Forelimb muscle (tissue), 1 donor: ENCODE results near the gene MZF1. TPM values are rescaled to one million over a fixed set of nuclear protein-coding genes. Genes with fewer than 3 reads are reported as not detected.
A peak's percentile ranks its signal among the peaks of the same experiment; 100 is the strongest.

Experiments used
- DNase-seq: peaks from one replicate; pipeline ENCODE4 v3.0.0-alpha.2; 2013; ENCODE audit warnings: low read depth
- polyA plus RNA-seq: library from polyadenylated mRNA; unstranded; fragments of 120-200 nt; gene quantifications from one replicate; pipeline ENCODE4 v1.2.1, GENCODE V29; 2013; ENCODE audit not compliant: insufficient read length

The MZF1 gene
- polyA plus RNA-seq, 1 donor: 17.2 TPM

DNA sequence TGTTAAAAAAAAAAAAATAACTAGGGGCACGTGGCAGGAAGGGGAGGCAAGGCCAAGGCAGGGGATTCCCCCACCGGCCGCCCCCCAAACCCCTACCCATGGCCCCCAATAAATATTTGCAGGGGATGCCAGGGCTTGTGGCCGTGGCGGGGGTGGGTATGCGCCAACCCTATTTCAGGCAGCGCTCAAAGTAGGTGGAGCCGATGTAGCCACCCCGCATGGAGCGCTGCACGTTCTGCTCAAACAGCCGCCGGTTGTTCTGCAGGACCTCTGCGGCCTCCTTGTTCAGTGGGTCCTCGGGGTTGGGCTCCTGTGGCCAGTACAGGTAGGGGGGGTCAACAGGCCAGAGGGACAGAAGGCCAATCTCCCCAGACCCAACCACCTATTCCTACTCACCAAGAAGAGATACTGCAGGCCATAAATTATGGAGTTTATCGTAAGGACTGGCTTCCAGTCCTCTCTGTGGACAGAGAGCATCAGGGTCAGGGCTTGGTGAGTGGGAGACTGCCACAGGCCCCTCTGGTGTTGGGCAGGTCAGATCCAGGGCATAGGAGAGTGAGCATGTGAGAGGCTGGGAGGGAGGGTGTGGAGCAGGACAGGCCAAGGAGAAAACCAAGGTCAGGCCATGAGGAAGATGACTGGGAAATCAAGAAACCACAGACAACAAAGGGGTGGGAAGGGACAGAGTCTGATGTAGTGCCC lies 17.1 kb downstream of the MZF1 start:
- no peak for DNase-seq

GRCh38 chr19:58555369-58555885 lies 17.7 kb downstream of the MZF1 start:
- no peak for DNase-seq

GRCh38 chr19:58554494-58555368 lies 18.4 kb downstream of the MZF1 start, which contains the start of gene CHMP2A:
CHMP2A (minus strand) TSS chr19:58555105; CDS start chr19:58554212, 893 bp downstream.
- DNase-seq: peak; percentile 82

GRCh38 chr19:58553799-58554493 lies 19.2 kb downstream of the MZF1 start:
- no peak for DNase-seq

GRCh38 chr19:58552655-58553054 lies 20.5 kb downstream of the MZF1 start:
- DNase-seq: no peak

DNA sequence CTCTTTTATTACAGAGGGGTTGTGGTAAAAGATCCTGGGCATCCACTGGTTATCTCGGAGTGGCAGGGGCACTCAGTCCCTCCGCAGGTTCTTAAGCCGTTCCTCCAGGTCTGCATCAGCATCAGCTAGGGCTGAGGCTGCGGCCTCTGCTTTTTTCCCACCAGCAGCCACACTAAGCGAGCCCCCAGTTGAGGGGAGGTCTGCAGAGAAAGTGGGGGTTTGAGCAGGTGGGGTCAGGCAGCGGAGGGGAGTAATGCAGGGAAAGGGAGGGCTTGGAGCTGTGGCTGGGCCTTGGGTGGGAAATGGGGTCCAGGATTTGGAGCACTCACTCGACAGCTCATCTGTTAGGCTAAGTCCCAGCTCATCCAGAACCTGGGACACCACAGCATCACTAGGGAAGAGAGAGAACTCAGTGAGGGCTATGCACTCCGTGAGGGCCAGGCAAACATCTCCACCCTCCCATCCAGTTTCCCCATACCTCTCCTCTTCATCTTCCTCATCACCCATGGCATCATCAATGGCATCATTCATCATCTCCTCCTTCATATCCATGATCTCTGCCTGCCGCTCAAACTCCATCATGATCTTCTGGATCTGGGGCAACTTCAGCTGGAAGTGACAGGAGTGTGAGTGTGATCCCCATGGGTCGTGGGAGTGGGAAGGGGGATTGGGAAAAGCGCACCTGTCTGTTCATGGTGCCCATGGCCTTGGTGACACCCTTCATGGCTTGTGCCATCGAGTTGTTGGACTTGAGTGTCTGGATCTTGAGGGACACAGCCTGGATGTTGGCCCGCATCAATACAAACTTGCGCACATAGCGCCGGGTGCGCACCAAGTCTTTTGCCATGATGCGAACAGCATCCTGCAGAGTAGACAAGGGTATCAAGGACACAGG lies 21.3 kb downstream of the MZF1 start:
- DNase-seq: no peak

DNA sequence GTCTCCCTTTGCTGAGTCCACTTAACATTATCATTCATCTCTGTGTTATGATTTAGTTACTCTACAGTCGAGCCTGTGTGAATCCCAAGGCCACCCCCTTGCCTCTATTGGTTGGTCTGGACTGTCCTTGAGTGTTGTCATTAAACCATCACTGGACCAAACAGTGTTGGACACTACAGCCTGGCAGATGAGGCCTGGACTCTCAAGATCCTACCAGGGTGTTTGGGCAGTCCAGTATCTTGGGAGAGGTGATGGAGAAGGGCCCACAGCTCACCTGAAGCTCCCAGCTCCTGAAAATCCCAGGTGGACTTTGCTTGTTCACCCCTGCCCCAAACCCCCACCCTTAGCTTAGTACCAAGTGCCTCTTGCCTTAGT lies 22.0 kb downstream of the MZF1 start:
- DNase-seq: no peak

DNA sequence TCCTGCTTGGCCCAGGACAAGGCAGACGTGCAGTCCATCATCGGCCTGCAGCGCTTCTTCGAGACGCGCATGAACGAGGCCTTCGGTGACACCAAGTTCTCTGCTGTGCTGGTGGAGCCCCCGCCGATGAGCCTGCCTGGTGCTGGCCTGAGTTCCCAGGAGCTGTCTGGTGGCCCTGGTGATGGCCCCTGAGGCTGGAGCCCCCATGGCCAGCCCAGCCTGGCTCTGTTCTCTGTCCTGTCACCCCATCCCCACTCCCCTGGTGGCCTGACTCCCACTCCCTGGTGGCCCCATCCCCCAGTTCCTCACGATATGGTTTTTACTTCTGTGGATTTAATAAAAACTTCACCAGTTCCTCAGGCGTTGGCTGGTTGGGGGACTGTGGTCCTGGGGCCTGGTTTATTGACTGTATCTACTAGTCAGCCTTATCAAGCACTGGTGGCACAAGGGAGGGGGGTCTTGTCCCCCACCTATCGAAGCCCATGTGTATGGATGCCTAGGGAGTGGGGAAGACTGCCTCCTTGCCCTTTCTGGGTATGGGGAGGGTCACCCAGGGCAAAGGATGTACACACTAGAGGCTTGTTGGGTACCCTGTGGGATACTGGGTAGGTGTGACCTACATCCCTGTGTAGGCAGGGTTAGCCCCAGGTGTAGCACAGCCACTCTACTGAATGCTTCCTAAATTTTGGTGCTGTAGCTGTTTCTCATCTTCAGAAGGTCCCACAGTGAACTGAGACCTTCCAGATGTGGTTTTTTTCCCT lies 22.6 kb downstream of the MZF1 start:
- DNase-seq: no peak

DNA sequence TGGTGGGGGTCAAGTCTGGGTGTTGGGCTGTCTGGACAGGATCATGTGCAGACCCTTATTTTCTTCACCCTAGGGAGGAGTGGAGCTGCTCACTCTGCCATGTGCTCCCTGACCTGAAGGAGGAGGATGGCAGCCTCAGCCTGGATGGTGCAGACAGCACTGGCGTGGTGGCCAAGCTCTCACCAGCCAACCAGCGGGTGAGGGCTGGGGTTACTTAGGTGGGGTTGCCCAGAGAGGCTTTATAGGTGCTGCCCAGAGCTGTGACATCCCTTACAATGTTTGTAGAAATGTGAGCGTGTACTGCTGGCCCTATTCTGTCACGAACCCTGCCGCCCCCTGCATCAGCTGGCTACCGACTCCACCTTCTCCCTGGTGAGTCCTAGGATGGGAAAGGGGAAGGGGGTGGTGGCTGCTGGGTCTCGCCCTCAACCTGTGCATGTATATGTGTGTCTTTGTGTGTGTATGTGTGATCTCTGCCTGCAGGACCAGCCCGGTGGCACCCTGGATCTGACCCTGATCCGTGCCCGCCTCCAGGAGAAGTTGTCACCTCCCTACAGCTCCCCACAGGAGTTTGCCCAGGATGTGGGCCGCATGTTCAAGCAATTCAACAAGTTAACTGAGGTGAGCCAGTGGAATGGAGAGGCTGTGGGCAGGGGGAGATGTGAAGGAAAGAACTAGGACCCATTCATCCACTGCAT lies 23.3 kb downstream of the MZF1 start:
- DNase-seq: no peak

DNA sequence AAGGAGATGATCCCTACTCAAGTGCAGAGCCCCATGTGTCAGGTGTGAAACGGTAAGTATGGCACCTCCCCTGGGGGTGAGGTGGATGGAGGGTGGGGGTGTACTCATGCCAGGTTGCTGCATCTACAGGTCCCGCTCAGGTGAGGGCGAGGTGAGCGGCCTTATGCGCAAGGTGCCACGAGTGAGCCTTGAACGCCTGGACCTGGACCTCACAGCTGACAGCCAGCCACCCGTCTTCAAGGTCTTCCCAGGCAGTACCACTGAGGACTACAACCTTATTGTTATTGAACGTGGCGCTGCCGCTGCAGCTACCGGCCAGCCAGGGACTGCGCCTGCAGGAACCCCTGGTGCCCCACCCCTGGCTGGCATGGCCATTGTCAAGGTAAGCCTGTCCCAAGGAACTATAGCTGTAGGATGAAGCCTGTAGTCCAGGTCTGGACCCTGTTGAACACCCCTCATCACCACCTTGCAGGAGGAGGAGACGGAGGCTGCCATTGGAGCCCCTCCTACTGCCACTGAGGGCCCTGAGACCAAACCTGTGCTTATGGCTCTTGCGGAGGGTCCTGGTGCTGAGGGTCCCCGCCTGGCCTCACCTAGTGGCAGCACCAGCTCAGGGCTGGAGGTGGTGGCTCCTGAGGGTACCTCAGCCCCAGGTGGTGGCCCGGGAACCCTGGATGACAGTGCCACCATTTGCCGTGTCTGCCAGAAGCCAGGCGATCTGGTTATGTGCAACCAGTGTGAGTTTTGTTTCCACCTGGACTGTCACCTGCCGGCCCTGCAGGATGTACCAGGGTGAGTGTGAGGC lies 24.1 kb downstream of the MZF1 start:
- no peak for DNase-seq

DNA sequence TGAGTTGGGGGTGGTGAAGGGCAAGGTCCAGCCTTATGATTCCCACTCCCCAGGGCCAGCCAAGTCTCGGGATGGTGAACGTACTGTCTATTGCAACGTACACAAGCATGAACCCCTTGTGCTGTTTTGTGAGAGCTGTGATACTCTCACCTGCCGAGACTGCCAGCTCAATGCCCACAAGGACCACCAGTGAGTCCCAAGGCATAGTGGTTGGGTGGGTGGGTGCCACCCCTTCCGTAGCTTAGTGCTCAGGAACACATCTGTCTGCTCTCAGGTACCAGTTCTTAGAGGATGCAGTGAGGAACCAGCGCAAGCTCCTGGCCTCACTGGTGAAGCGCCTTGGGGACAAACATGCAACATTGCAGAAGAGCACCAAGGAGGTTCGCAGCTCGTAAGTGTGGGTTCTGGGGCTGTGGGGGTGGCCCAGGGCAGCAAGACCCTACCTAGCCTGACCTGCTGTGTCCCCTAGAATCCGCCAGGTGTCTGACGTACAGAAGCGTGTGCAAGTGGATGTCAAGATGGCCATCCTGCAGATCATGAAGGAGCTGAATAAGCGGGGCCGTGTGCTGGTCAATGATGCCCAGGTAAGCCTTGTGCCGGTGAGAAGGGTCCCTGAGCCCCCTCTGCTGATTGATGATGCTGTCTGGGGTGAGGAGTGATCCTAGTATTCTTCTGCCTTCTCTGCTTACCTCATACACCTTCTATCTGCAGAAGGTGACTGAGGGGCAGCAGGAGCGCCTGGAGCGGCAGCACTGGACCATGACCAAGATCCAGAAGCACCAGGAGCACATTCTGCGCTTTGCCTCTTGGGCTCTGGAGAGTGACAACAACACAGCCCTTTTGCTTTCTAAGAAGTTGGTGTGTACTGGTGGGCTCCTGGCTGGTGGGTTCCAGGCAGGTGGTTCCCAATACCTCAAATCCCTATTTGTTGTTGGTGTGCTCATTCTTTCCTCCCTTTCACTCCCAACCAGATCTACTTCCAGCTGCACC lies 25.5 kb downstream of the MZF1 start:
- no peak for DNase-seq

DNA sequence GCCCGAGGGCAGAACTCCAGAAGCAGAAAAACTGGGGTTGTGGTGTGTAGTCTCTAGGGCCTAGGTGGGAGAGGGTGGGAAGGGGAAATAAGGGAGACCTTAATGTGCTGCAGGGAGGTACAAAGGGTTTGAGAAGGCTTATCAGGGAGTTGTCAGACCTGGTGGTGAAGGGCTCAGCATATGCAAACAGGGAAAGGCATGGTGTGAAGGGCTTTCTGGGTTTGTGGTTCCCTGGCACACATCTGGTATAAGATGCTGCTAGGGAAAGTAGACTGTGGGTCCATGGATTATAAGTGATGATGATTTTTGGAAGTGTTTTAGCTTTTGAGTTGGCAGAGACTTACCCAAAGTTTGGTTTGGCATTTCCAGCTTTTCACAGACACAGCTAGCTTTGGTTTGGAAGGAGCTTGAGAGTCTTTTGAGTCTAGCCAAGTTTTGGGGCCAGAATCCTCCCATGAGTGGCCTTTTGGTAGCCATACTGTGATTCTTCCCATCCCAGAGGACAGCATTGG lies 27.1 kb downstream of the MZF1 start:
- no peak for DNase-seq

- no peak for DNase-seq
Measured at GRCh38 chr19:58545286-58546018, 27.7 kb downstream of the MZF1 start.

DNA sequence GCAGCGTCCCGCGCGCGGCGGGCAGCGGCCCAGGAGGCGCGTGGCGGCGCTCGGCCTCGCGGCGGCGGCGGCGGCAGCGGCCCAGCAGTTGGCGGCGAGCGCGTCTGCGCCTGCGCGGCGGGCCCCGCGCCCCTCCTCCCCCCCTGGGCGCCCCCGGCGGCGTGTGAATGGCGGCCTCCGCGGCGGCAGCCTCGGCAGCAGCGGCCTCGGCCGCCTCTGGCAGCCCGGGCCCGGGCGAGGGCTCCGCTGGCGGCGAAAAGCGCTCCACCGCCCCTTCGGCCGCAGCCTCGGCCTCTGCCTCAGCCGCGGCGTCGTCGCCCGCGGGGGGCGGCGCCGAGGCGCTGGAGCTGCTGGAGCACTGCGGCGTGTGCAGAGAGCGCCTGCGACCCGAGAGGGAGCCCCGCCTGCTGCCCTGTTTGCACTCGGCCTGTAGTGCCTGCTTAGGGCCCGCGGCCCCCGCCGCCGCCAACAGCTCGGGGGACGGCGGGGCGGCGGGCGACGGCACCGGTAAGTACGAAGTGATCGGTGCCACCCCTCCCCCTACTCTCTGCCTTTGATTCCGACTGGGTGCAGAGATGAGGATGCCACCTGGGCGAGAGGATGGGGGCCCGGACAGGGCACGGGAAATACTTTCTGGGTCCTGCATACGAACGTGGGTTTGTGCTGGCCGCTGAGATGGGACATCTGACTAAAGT lies 28.4 kb downstream of the MZF1 start:
- DNase-seq: no peak

- DNase-seq: peak; percentile 97
Measured at GRCh38 chr19:58543826-58544590, 29.1 kb downstream of the MZF1 start, which contains the start of gene TRIM28. TRIM28 (plus strand) TSS chr19:58544064; CDS start chr19:58544758, 694 bp downstream.
